GM23248 (cell line): ENCODE results near the gene ZSWIM5.
"Not testable (repeated sequence)": the region's sequence is repeated elsewhere in the genome, so short reads cannot be mapped to it uniquely, and the experiment has no call there.

ENCODE experiments used
- EZH2 ChIP-seq: fragments of 200-600 bp; sonication (generic); IDR thresholded peaks from 2 replicates; pipeline ENCODE4 v1.6.1; 2018; ENCODE audit warnings: antibody characterized with exemption, mild to moderate bottlenecking; ENCODE audit not compliant: insufficient read depth, poor library complexity, severe bottlenecking
- EZH2phosphoT487 ChIP-seq: fragments of 200-600 bp; sonication (generic); IDR thresholded peaks from 2 replicates; pipeline ENCODE4 v1.6.1; 2018; ENCODE audit warnings: antibody characterized with exemption, moderate library complexity, mild to moderate bottlenecking, low read depth; ENCODE audit not compliant: insufficient read depth

- TF ChIP-seq EZH2, EZH2phosphoT487: not testable (repeated sequence)
These were observed 100.3 kb downstream of the ZSWIM5 start for GRCh38 chr1:45106156-45106545.
